H9 (cell line): ENCODE measurements around the gene DHRS13. TPM values are rescaled to one million over a fixed set of nuclear protein-coding genes. Genes with fewer than 3 reads are reported as not detected.

Experiments
- DNase-seq: peaks from one replicate; pipeline ENCODE4 v3.0.0-alpha.2; 2017
- H2AFZ ChIP-seq: one replicate; pipeline ENCODE4 v1.6.1; 2013; ENCODE audit warnings: mild to moderate bottlenecking, low read length, control low read depth, moderate library complexity
- H2AK5ac ChIP-seq: 2 replicates; pipeline ENCODE4 v1.6.1; 2013; ENCODE audit warnings: low read length, control low read depth, mixed read lengths; ENCODE audit not compliant: insufficient read length
- H2BK120ac ChIP-seq: one replicate; pipeline ENCODE4 v1.6.1; 2013; ENCODE audit warnings: low read depth, mild to moderate bottlenecking, low read length, control low read depth, inconsistent platforms; ENCODE audit not compliant: poor library complexity, severe bottlenecking
- H2BK12ac ChIP-seq: 2 replicates; pipeline ENCODE4 v1.6.1; 2013; ENCODE audit warnings: low read length, control low read depth, mixed read lengths, low read depth; ENCODE audit not compliant: insufficient read length
- H2BK15ac ChIP-seq: 2 replicates; pipeline ENCODE4 v1.6.1; 2013; ENCODE audit warnings: low read depth, low read length, control low read depth
- H2BK20ac ChIP-seq: one replicate; pipeline ENCODE4 v1.6.1; 2013; ENCODE audit warnings: low read depth, mild to moderate bottlenecking, low read length, control low read depth, inconsistent platforms; ENCODE audit not compliant: poor library complexity, severe bottlenecking
- H2BK5ac ChIP-seq: 2 replicates; pipeline ENCODE4 v1.6.1; 2013; ENCODE audit warnings: low read length, control low read depth, mixed read lengths; ENCODE audit not compliant: insufficient read length
- H3K14ac ChIP-seq: 2 replicates; pipeline ENCODE4 v1.6.1; 2013; ENCODE audit warnings: low read length, control low read depth; ENCODE audit not compliant: insufficient read depth
- H3K18ac ChIP-seq: 2 replicates; pipeline ENCODE4 v1.6.1; 2013; ENCODE audit warnings: low read depth, mild to moderate bottlenecking, mixed read lengths, low read length, control low read depth; ENCODE audit not compliant: insufficient read length
- H3K23ac ChIP-seq: 2 replicates; pipeline ENCODE4 v1.6.1; 2013; ENCODE audit warnings: low read length, control low read depth, mixed read lengths, low read depth; ENCODE audit not compliant: insufficient read length
- H3K23me2 ChIP-seq: 2 replicates; pipeline ENCODE4 v1.6.1; 2013; ENCODE audit warnings: low read depth, mild to moderate bottlenecking, mixed read lengths, low read length, control low read depth; ENCODE audit not compliant: insufficient read length, poor library complexity, severe bottlenecking
- H3K27ac ChIP-seq: 2 replicates; pipeline ENCODE4 v1.5.1; 2013; ENCODE audit warnings: low read length, control low read depth, mixed read lengths, low read depth; ENCODE audit not compliant: insufficient read length
- H3K27me3 ChIP-seq: 2 replicates; pipeline ENCODE4 v1.6.1; 2013; ENCODE audit warnings: low read length, control low read depth, inconsistent platforms; ENCODE audit not compliant: insufficient read depth
- H3K4ac ChIP-seq: 2 replicates; pipeline ENCODE4 v1.6.1; 2013; ENCODE audit warnings: low read depth, mild to moderate bottlenecking, control low read depth, inconsistent platforms, low read length, moderate library complexity
- H3K4me1 ChIP-seq: 2 replicates; pipeline ENCODE4 v1.6.1; 2013; ENCODE audit warnings: low read length, control low read depth, inconsistent platforms; ENCODE audit not compliant: insufficient read depth
- H3K4me2 ChIP-seq: 2 replicates; pipeline ENCODE4 v1.6.1; 2013; ENCODE audit warnings: low read length, control low read depth, mixed read lengths; ENCODE audit not compliant: insufficient read length, insufficient read depth
- H3K56ac ChIP-seq: 2 replicates; pipeline ENCODE4 v1.6.1; 2013; ENCODE audit warnings: low read depth, mild to moderate bottlenecking, mixed read lengths, low read length, control low read depth; ENCODE audit not compliant: insufficient read length
- H3K79me1 ChIP-seq: 2 replicates; pipeline ENCODE4 v1.6.1; 2013; ENCODE audit warnings: low read depth, mild to moderate bottlenecking, moderate library complexity, low read length, control low read depth, inconsistent platforms; ENCODE audit not compliant: insufficient read depth, poor library complexity, severe bottlenecking
- H3K79me2 ChIP-seq: 2 replicates; pipeline ENCODE4 v1.6.1; 2013; ENCODE audit warnings: low read length, control low read depth, inconsistent platforms; ENCODE audit not compliant: insufficient read depth
- H3K9ac ChIP-seq: 2 replicates; pipeline ENCODE4 v1.6.1; 2013; ENCODE audit warnings: low read length, control low read depth, mixed read lengths; ENCODE audit not compliant: insufficient read length; ENCODE audit errors: extremely low read depth
- H3K9me3 ChIP-seq: one replicate; pipeline ENCODE4 v1.6.1; 2013; ENCODE audit warnings: low read depth, low read length, inconsistent platforms; ENCODE audit not compliant: control insufficient read depth
- H3T11ph ChIP-seq: one replicate; pipeline ENCODE4 v1.6.1; 2013; ENCODE audit warnings: mild to moderate bottlenecking, low read length, control low read depth, inconsistent platforms
- H4K20me1 ChIP-seq: one replicate; pipeline ENCODE4 v1.6.1; 2013; ENCODE audit not compliant: control insufficient read depth, insufficient read length, insufficient read depth
- H4K5ac ChIP-seq: 2 replicates; pipeline ENCODE4 v1.6.1; 2013; ENCODE audit warnings: low read depth, mild to moderate bottlenecking, mixed read lengths, low read length, control low read depth; ENCODE audit not compliant: insufficient read length
- H4K8ac ChIP-seq: replicated peaks from 2 replicates; pipeline ENCODE4 v1.6.1; 2013; ENCODE audit warnings: low read length, control low read depth, mixed read lengths, low read depth; ENCODE audit not compliant: insufficient read length
- H4K91ac ChIP-seq: 2 replicates; pipeline ENCODE4 v1.6.1; 2013; ENCODE audit warnings: low read depth, mild to moderate bottlenecking, moderate library complexity, mixed read lengths, low read length, control low read depth; ENCODE audit not compliant: insufficient read length
- H3K27ac Mint-ChIP-seq, 3 experiments: 2 replicates in 2 of 3; 3 replicates in 1 of 3; pipeline ENCODE4 v1.8.0; 2020 to 2021; ENCODE audit warnings: mixed read lengths in 3 of 3, mild to moderate bottlenecking in 1 of 3, moderate library complexity in 1 of 3
- H3K27me3 Mint-ChIP-seq: 2 replicates; pipeline ENCODE4 v1.8.0; 2021; ENCODE audit warnings: low read depth, mild to moderate bottlenecking, moderate library complexity, mixed read lengths
- H3K36me3 Mint-ChIP-seq, 3 experiments: 2 replicates in 2 of 3; 3 replicates in 1 of 3; pipeline ENCODE4 v1.8.0; 2020 to 2021; ENCODE audit warnings: low read depth in 3 of 3, mixed read lengths in 3 of 3; ENCODE audit not compliant: insufficient read depth in 1 of 3
- H3K4me1 Mint-ChIP-seq, 2 experiments: 2 replicates each; pipeline ENCODE4 v1.8.0; 2020; ENCODE audit warnings: mixed read lengths in 2 of 2
- H3K4me3 Mint-ChIP-seq, 2 experiments: 2 replicates in 1 of 2; 3 replicates in 1 of 2; pipeline ENCODE4 v1.8.0; 2020 to 2021; ENCODE audit warnings: mild to moderate bottlenecking in 2 of 2, mixed read lengths in 2 of 2, moderate library complexity in 1 of 2
- H3K9me3 Mint-ChIP-seq, 2 experiments: 2 replicates in 1 of 2; 3 replicates in 1 of 2; pipeline ENCODE4 v1.8.0; 2020; ENCODE audit warnings: mild to moderate bottlenecking in 2 of 2, mixed read lengths in 2 of 2, moderate library complexity in 1 of 2
- CTCF ChIP-seq: fragments of 200-600 bp; sonication (generic); conservative IDR thresholded peaks from 3 replicates; pipeline ENCODE4 v1.8.0; 2021; ENCODE audit warnings: antibody characterized with exemption, mild to moderate bottlenecking
- WGBS: extraction: QIAGEN DNeasy Blood & Tissue Kit; methylation state at CpG from one replicate; pipeline ENCODE4 v1.1.7; 2013; ENCODE audit warnings: missing lambda C conversion rate, low lambda C conversion rate, mixed read lengths; ENCODE audit not compliant: insufficient read length; ENCODE audit errors: extremely low coverage; 5-methylcytosine and 5-hydroxymethylcytosine counted together
- total RNA-seq: library from RNA; stranded (reverse); gene quantifications from 2 replicates; pipeline ENCODE4 v1.2.1, GENCODE V29; 2021

DHRS13 gene
- total RNA-seq, 1 experiment from 2014 or later, result 29.6 TPM

GRCh38 chr17:28926786-28927185, 23.9 kb upstream of the DHRS13 start:
- Histone ChIP-seq H4K8ac (no peak overlapping the region), H3K27ac (no peak overlapping the region), H3K23me2 (no peaks in the 10 kb centered on the region), H3K56ac (no peak overlapping the region), H2AK5ac (no peak overlapping the region), H3K27me3 (no peaks in the 10 kb centered on the region), H3T11ph (no peak overlapping the region), H3K9me3 (no peaks in the 10 kb centered on the region), H3K4me2 (no peak overlapping the region), H3K9ac (no peak overlapping the region), H3K18ac (no peak overlapping the region), H3K4ac (no peak overlapping the region), H4K91ac (no peak overlapping the region), H3K79me1 (peaks cover 20% of the 10 kb centered on the region), H2BK120ac (no peak overlapping the region), H3K4me1 (no peaks in the 10 kb centered on the region), H4K5ac (no peak overlapping the region), H3K23ac (no peak overlapping the region), H2BK15ac (no peak overlapping the region), H3K79me2 (peaks cover 17% of the 10 kb centered on the region; the same call in 1 of the 2 replicates), H3K14ac (no peak overlapping the region), H4K20me1 (no peaks in the 10 kb centered on the region), H2BK20ac (no peak overlapping the region), H2BK5ac (no peak overlapping the region), H2BK12ac (no peak overlapping the region), H2AFZ (no peak overlapping the region)
- peaks cover 36 to 57% (median 52%) of the 10 kb centered on the region in 3 experiments; a peak in 6 of 7 replicates for H3K36me3 Mint-ChIP-seq
- TF ChIP-seq CTCF, result no peak
- no peak overlapping the region for H3K4me3 Mint-ChIP-seq
- DNase-seq, result no peak
- H3K27me3 Mint-ChIP-seq, result no peaks in the 10 kb centered on the region
- H3K4me1 Mint-ChIP-seq, result peaks cover 4 to 6% of the 10 kb centered on the region in 2 experiments; a peak in 3 of 4 replicates
- H3K27ac Mint-ChIP-seq, result 0 out of 7 replicates have a peak overlapping the region, but pooled peaks of 1 of the 3 experiments have one; percentile 29
- WGBS, result no CpG with 5 or more reads among the region's 4 CpGs
- H3K9me3 Mint-ChIP-seq, result no peaks in the 10 kb centered on the region
